ENCODE data around the gene DHX16. TPM values are rescaled to one million over a fixed set of nuclear protein-coding genes. Genes with fewer than 3 reads are reported as not detected.

DHX16 gene
- total RNA-seq, 1 experiment from 2014 or later, result 46.4 TPM

DNA sequence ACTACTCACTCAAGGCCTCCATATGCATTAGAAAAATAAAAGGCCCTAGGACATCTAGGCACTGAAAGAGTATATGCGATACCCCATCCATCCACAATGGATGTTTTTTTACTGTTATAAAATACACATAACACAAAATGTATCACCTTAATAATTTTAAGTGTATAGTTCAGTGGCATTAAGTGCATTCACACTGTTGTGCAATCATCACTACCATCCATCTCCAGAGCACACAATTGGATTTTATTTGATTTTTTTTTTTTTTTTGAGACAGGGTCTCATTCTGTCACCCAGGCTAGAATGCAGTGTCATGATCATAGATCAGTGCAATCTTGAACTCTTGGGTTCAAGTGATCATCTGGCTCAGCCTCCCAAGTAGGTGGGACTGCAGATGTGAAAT lies 41.5 kb upstream of the DHX16 start:
- peaks cover 53% of the 10 kb centered on the region for H3K36me3 ChIP-seq (ENCODE audit: insufficient read depth, low read length, poor library complexity, severe bottlenecking)
- CTCF ChIA-PET, result interaction anchor here (0.6 to 0.7 kb wide), 2 partner anchors 16 to 42 kb away, joined by 3 to 4 read pairs; no protein-coding TSS in a partner anchor

DNA sequence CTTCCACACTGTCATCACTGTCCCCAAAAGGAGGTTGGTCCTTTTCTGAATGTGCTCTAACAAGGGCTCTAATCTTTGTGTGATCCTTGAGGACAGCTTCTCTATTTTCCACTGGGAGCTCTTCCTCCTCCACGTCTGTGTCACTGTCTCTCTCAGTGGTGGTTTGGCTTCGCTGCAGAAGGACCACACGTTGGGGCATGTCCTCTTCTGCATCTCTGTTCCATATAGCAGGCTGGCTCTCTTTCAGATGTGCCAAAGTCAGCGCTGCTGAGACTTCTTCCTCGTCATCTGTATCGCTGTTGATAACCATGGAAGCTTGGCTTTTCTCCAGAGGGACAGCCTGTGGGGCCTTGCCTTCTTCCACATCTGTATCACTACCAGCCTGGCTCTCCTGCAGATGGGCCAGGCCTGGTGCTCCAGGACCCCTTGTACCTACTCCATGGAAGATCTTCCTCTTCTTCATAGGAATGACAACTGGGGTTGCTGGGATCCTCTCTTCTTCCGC lies 39.7 kb upstream of the DHX16 start:
- Histone ChIP-seq H3K36me3 (ENCODE audit: insufficient read depth, low read length, poor library complexity, severe bottlenecking) (peaks cover 64% of the 10 kb centered on the region), H3K4me3 (ENCODE audit: low read depth, low read length, poor library complexity, severe bottlenecking) (no peak overlapping the region), H3K4me1 (ENCODE audit: insufficient read depth, low read length, poor library complexity, severe bottlenecking) (peaks cover 7% of the 10 kb centered on the region), H3K27ac (ENCODE audit: low read depth, low read length, poor library complexity, severe bottlenecking) (no peak overlapping the region), H3K27me3 (replicated peaks; ENCODE audit: insufficient read depth, low read depth, low read length, poor library complexity) (no peaks in the 10 kb centered on the region), H3K9me3 (ENCODE audit: low read depth, low read length, poor library complexity, severe bottlenecking) (no peaks in the 10 kb centered on the region)
- DNase-seq (ENCODE audit: low spot score), result no peak
- intact Hi-C loops (cut with micrococcal nuclease; ENCODE audit: unreplicated experiment), result no loop called here
- BruUV-seq (replicated peaks), result TSS peak; percentile 3
- ChIA-PET POLR2A (ENCODE audit: low non-redundant PET) (no interaction called here), CTCF (no interaction called here)
- TF ChIP-seq, protein P1, sequence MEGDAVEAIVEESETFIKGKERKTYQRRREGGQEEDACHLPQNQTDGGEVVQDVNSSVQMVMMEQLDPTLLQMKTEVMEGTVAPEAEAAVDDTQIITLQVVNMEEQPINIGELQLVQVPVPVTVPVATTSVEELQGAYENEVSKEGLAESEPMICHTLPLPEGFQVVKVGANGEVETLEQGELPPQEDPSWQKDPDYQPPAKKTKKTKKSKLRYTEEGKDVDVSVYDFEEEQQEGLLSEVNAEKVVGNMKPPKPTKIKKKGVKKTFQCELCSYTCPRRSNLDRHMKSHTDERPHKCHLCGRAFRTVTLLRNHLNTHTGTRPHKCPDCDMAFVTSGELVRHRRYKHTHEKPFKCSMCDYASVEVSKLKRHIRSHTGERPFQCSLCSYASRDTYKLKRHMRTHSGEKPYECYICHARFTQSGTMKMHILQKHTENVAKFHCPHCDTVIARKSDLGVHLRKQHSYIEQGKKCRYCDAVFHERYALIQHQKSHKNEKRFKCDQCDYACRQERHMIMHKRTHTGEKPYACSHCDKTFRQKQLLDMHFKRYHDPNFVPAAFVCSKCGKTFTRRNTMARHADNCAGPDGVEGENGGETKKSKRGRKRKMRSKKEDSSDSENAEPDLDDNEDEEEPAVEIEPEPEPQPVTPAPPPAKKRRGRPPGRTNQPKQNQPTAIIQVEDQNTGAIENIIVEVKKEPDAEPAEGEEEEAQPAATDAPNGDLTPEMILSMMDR (conservative IDR thresholded peaks at IDR 0.05; ENCODE audit: low read depth, low read length), result no peak
- TF ChIP-seq EZH2 (IDR thresholded peaks at IDR 0.05; ENCODE audit: borderline replicate concordance, low read depth, low read length, poor library complexity, severe bottlenecking), result no peak

More for the DNA sequence above, 41.5 kb upstream of the DHX16 start:
- H3K27me3 ChIP-seq (replicated peaks; ENCODE audit: insufficient read depth, low read depth, low read length, poor library complexity), result no peaks in the 10 kb centered on the region
- no TSS peak for BruUV-seq (replicated peaks)
- POLR2A ChIA-PET (ENCODE audit: low non-redundant PET), result no interaction called here
- no peak overlapping the region for H3K4me3 ChIP-seq (ENCODE audit: low read depth, low read length, poor library complexity, severe bottlenecking)
- H3K4me1 ChIP-seq (ENCODE audit: insufficient read depth, low read length, poor library complexity, severe bottlenecking), result peaks cover 17% of the 10 kb centered on the region
- TF ChIP-seq, protein P1 (conservative IDR thresholded peaks at IDR 0.05; ENCODE audit: low read depth, low read length), result no peak
- no peak for TF ChIP-seq EZH2 (IDR thresholded peaks at IDR 0.05; ENCODE audit: borderline replicate concordance, low read depth, low read length, poor library complexity, severe bottlenecking)
- no peaks in the 10 kb centered on the region for H3K9me3 ChIP-seq (ENCODE audit: low read depth, low read length, poor library complexity, severe bottlenecking)
- intact Hi-C loops (cut with micrococcal nuclease; ENCODE audit: unreplicated experiment), result no loop called here
- DNase-seq (ENCODE audit: low spot score), result no peak
- no peak overlapping the region for H3K27ac ChIP-seq (ENCODE audit: low read depth, low read length, poor library complexity, severe bottlenecking)

DNA sequence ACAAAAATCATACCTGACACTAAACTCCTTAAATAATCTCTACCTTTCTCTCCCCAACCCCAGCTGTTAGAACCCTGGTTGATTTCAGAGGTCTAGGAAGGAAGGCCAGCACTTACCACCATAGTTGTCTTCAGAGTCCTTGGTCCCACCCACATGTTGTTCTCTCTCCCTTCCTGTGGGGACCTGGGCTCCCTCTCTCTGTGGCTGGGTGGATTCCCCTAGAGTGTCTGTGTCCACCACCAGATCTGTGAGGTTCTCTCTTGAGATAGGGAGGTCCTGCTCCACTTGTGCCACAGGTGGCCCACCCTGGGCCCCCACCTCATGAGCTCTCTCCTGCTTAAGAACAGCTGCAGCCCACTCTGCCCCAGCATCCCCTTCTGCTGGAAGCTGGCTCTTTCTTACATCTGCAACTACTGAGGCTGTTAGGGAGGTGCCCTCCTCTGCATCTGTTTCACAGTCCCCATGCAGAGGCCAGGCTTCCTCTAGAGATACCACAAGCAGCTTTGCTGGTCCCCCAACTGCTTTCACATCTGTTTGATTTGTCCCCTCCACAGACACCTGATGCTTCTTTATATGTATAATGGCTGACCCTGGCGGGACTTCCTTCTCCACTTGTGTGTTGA lies 39.1 kb upstream of the DHX16 start:
- ChIA-PET POLR2A (ENCODE audit: low non-redundant PET) (no interaction called here), CTCF (no interaction called here)
- Histone ChIP-seq H3K4me1 (ENCODE audit: insufficient read depth, low read length, poor library complexity, severe bottlenecking) (peaks cover 11% of the 10 kb centered on the region), H3K27ac (ENCODE audit: low read depth, low read length, poor library complexity, severe bottlenecking) (no peak overlapping the region), H3K36me3 (ENCODE audit: insufficient read depth, low read length, poor library complexity, severe bottlenecking) (peaks cover 70% of the 10 kb centered on the region), H3K27me3 (replicated peaks; ENCODE audit: insufficient read depth, low read depth, low read length, poor library complexity) (no peaks in the 10 kb centered on the region), H3K9me3 (ENCODE audit: low read depth, low read length, poor library complexity, severe bottlenecking) (no peaks in the 10 kb centered on the region), H3K4me3 (ENCODE audit: low read depth, low read length, poor library complexity, severe bottlenecking) (no peak overlapping the region)
- TF ChIP-seq, protein P1 (conservative IDR thresholded peaks at IDR 0.05; ENCODE audit: low read depth, low read length), result no peak
- TF ChIP-seq EZH2 (IDR thresholded peaks at IDR 0.05; ENCODE audit: borderline replicate concordance, low read depth, low read length, poor library complexity, severe bottlenecking), result no peak
- BruUV-seq (replicated peaks), result no TSS peak
- no peak for DNase-seq (ENCODE audit: low spot score)
- intact Hi-C loops (cut with micrococcal nuclease; ENCODE audit: unreplicated experiment), result no loop called here

All from A673 (cell line).